ENCODE results near the gene FAM3A.

FAM3A gene

GRCh38 chrX:154478728-154479622 is 37.1 kb downstream of the FAM3A start, which contains the start of gene LAGE3:
Gene LAGE3, minus strand, starts transcription at chrX:154479281. Its CDS starts 366 bp downstream, at chrX:154478915.
- peak; percentile 82 for DNase-seq

- DNase-seq = no peak
Measured at GRCh38 chrX:154477891-154478477, 38.0 kb downstream of the FAM3A start.

DNA sequence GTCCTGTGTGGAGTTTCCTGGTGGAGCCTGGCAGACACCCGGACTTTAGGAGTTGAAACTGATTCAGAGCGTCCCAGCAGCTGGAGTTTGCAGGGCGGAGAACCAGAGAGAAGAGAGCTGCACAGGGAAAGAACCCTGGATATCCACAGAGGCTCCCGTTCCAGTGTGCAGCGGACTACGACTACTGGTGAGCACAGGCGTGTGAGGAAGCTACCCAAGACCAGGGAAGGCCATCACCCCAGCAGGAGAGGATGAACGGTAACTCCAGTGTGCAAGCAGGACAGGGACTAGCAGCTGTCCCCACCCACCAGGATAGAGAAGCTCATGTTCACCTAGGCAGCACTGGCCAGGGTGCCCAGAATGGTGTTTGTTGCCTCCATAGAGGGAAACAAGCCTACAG is 39.2 kb downstream of the FAM3A start:
- DNase-seq = no peak

DNA sequence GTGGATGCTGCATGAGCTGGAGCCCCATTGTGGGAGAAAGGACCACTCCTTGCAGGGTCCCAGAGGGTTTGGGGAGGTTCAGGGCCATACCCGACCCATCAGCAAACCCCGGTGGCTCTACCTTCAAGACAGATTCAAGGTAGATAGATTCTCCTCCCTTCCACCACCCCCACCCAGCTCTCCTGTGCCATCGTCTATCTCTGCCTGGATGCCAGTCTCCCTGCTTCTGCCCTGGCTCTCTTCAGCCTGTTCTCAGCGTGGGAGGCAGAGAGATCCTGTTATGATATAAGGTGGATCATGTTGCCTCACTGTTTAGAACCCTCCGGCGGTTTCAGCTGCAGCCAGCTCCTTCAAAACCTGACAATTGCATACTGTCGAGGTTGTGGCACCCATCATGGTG is 42.3 kb downstream of the FAM3A start:
- no peak for DNase-seq

DNA sequence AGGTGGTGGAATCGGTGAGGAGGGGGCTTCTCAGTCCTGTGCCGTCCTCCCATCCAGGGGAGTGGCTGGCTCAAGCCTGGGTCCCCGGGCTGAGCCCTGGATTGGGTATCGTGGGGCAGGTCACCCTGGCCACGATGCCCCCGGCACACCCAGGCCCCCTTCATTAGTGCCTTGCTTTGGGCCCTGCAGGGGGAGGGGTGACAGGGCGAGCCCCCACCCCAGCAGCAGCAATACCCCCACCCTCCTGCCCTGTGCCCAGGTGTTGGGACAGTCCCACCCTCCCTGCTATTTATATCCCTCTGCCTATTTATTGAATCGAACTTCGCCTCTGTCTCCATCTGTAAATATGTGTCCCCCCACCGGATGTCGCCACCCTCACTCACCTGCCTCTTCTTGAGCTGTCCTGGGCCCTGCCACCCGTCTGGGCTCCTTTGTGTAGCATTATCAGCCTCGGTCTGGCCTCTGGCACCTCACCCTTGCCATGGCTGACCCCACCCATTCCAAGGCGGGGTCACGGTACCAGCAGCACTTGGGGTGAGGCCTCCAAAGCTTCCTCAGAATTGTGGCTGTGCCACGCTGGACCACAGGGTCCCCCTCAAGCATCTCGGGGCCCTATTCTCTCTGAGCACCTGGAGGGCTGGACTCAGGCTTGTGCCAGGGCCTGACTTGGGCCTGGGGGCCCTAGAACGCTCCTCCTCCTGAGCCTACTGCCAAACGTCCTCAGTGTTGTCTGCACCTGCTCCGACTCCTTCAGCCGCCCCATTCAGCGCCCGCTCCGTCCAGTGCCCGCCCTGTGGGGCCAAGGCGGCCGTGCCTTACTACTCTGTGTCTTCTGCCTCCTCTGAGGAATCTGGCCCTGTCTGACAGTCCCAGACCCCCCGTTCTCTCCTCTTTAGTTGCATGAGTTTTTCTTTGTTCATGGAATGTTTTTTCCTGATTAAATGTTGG is 43.1 kb downstream of the FAM3A start:
- no peak for DNase-seq

DNA sequence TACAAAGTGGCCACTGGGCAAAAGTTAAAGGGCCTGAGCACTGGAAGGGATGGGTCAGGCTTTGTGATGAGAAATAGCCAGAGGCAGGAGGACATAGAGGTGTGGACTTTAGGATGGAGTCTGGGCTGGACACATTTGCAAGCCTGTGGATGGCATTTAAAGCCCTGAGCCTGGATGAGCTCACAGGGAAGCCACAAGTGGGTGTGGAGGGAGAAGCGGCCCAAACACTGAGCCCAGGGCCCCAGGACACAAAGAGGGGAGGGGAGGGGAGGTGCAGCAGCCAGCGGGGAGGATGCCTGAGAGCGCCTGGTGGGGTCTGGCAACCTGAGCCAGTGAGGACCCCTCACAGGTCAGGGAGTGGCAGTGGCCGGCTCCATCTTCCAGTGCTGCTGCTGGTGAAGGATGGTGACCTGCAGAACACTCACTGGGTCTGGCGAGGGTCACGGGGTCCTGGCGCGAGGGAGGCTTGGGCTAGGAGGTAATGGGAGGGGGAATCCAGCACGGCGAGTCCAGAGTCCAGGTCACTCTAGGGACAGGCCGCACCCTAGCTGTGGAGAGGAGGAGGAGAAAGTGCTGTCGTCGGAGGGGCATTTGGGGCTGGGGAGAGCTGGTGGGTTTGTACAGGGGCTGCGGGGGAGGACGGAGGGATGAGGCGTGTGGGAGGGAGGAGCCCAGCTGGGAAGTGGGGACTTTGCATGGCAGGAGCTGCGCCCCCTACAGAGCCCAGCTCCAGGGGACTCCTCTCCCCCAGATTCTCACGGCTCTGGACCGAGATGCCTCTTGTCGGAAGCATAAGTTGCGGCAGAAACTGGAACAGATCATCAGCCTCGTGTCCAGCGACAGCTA is 44.0 kb downstream of the FAM3A start:
- no peak for DNase-seq

DNA sequence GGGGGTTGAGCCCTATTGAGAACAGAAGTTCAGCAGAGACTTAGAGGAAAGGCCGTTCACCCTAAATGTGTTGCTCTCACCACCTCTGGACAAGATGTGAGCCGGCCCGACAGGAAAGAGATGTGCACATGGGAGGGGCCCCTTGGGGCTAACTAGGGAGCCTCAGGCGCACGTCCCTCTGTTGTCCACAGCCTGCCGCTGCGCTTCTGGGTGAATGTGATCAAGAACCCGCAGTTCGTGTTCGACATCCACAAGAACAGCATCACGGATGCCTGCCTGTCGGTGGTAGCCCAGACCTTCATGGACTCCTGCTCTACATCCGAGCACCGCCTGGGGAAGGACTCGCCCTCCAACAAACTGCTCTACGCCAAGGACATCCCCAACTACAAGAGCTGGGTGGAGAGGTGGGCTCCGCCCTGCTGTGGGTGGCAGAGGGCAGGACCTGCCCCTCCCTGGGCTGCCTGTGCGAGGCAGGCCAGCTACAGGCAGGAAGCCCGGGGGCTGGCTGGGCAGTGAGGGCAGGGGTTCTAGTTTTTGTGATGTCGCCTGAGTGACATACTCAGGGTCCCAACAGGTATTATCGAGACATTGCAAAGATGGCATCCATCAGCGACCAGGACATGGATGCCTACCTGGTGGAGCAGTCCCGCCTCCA is 45.0 kb downstream of the FAM3A start:
- no peak for DNase-seq

GRCh38 chrX:154470434-154470833 is 45.6 kb downstream of the FAM3A start:
- no peak for DNase-seq

- DNase-seq = no peak
Measured at GRCh38 chrX:154469880-154470279, 46.2 kb downstream of the FAM3A start.

- no peak for DNase-seq
Measured at GRCh38 chrX:154469114-154469513, 46.9 kb downstream of the FAM3A start.

GRCh38 chrX:154468217-154468616 is 47.8 kb downstream of the FAM3A start:
- DNase-seq = no peak

DNA sequence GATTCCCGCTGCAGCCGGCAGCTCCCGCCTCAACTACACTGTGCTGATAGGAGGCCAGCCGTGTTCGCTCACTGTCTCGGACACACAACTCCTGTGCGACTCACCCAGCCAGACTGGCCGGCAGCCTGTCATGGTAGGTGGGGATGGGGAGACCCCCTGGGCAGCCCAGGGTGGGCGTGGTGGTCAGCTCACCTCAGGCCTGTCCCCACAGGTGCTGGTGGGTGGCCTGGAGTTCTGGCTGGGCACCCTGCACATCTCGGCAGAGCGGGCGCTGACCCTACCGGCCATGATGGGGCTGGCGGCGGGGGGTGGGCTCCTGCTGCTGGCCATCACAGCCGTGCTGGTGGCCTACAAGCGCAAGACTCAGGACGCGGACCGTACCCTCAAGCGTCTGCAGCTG is 48.5 kb downstream of the FAM3A start:
- DNase-seq = no peak

- no peak for DNase-seq
Measured at GRCh38 chrX:154466907-154467306, 49.1 kb downstream of the FAM3A start.

- no peak for DNase-seq
Measured at GRCh38 chrX:154466036-154466435, 50.0 kb downstream of the FAM3A start.

GRCh38 chrX:154465601-154466000 is 50.4 kb downstream of the FAM3A start:
- DNase-seq = no peak

DNA sequence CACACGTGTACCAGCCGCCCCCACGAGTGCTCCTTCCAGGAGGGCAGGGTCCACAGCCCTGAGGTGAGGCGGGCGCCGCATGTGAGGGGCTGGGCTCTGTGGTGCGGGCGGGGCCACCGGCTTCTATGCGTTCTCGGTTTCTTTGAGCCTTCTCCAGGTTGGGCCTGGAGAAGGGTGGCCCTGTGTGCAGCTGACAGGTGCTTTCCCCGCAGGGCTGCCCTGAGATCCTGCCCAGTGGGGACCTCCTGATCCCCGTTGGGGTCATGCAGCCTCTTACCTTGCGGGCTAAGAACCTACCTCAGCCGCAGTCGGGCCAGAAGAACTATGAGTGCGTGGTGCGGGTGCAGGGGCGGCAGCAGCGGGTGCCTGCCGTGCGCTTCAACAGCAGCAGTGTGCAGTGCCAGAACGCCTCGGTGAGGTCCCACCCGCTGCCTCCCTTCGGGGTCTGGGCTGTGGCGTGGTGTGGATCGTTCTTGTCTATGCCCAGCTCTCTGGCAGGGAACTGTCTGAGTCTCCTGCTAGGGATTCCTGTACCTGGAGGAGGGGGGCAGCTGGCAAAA is 51.1 kb downstream of the FAM3A start:
- DNase-seq = no peak

GRCh38 chrX:154463611-154464220 is 52.3 kb downstream of the FAM3A start:
- DNase-seq = no peak

DNA sequence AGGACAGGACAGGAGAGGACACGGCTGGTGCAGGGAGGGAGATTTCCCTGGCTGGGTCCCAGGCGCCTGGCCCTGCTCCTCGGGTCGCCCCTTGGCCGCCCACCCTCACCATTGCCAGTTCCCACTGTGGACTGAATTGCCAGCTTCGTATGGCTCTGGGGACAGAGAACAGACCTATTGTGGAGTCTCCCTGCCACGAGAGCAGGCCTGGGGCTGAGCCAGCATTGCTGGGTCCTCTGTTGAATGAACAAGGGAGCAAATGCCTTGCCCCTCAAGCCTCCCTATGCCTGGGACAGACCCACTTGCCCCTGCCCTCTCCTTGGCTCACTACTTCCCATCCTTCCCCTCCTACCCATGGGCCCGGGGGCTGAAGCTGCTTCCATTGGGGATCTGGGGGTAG is 53.6 kb downstream of the FAM3A start:
- no peak for DNase-seq

DNA sequence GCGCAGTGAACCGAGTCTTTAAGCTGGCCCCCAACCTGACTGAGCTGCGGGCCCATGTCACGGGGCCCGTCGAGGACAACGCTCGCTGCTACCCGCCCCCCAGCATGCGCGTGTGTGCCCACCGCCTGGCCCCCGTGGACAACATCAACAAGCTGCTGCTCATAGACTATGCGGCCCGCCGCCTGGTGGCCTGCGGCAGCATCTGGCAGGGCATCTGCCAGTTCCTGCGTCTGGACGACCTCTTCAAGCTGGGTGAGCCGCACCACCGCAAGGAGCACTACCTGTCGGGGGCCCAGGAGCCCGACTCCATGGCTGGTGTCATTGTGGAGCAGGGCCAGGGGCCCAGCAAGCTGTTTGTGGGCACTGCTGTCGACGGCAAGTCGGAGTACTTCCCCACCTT is 55.7 kb downstream of the FAM3A start:
- no peak for DNase-seq

DNA sequence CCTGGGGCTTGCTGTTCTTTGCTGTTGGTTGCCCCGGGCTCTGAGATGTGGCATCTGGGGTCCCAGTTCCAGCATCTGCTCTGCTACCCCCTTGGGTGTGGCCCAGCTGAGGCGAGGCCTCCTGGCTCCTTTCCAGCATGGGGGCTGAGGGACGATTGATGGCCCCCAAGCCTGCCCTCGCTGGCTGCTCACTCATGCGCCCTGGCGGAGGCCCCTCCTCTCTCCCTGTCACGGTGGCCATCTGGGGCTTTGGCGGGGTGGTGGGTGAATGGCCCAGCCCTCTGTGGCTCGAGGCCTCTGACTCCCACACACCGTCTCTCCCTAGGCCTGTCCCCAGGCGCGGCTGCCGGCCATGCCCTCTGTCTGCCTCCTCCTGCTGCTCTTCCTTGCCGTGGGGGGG is 56.2 kb downstream of the FAM3A start:
- no peak for DNase-seq

All from HCEC 1CT (cell line).